K562 (cell line): Measurements from ENCODE around the gene PPP1R12B. TPM values are rescaled to one million over a fixed set of nuclear protein-coding genes. Genes with fewer than 3 reads are reported as not detected.

ENCODE experiments used
- ARHGAP35 ChIP-seq: fragments of 450-650 bp; IDR thresholded peaks from 2 replicates; pipeline ENCODE4 v1.6.1; 2018; ENCODE audit not compliant: partially characterized antibody
- CREB5 ChIP-seq: fragments of 250-450 bp; sonication (Bioruptor Pico); IDR thresholded peaks from 2 replicates; pipeline ENCODE4 v1.5.0; 2020; ENCODE audit warnings: mild to moderate bottlenecking
- MAFF ChIP-seq: IDR thresholded peaks from 2 replicates; pipeline ENCODE4 v1.6.1; 2012; ENCODE audit warnings: low read length, improper control_type of control experiment
- MLLT1 ChIP-seq, 2 experiments: fragments of 450-650 bp; IDR thresholded peaks; 2 replicates each; pipeline ENCODE4 v1.6.1; 2016
- SMAD3 ChIP-seq: fragments of 450-650 bp; formaldehyde crosslinking; conservative IDR thresholded peaks from 2 replicates; pipeline ENCODE4 v1.4.0; 2020; ENCODE audit warnings: mild to moderate bottlenecking
- TFE3 ChIP-seq: fragments of 450-650 bp; formaldehyde crosslinking; IDR thresholded peaks from 2 replicates; pipeline ENCODE4 v1.4.0; 2020; ENCODE audit warnings: mild to moderate bottlenecking, mixed read lengths
- ZC3H4 ChIP-seq: sonication (generic); formaldehyde crosslinking; IDR thresholded peaks from 2 replicates; pipeline ENCODE4 v1.9.0; 2021; ENCODE audit warnings: missing genetic modification reagents, borderline replicate concordance
- polyA plus RNA-seq, 8 experiments: library from polyadenylated mRNA; depleted of rRNA in 4 of 8; stranded (reverse) in 5 of 8; unstranded in 3 of 8; fragments of >200 nt; fragmentation: Nextera tagmentation in 2 of 8; fragmentation: Illumina TruSeq in 1 of 8; extraction: Ambion mirVana in 2 of 8; extraction: Trizol in 1 of 8; gene quantifications; 2 replicates each; pipeline versions ENCODE4 v1.2.1 to v1.2.3, GENCODE V29; 2011 to 2014; ENCODE audit warnings: inconsistent platforms in 1 of 8, missing spikeins in 1 of 8
- total RNA-seq, 7 experiments: library from RNA; depleted of rRNA in 6 of 7; stranded (reverse); fragments of >200 nt in 6 of 7; fragmentation: Illumina TruSeq in 2 of 7; extraction: Trizol in 2 of 7; gene quantifications; 2 replicates each; pipeline versions ENCODE4 v1.2.1 to v1.2.3, GENCODE V29; 2011 to 2021; ENCODE audit warnings: low replicate concordance in 1 of 7

Gene PPP1R12B
- total and polyA plus RNA-seq, 9 of the 15 experiments (the other 6 are each of a cell fraction or from before 2014, with no cell fraction given): 0.73 to 16.9 (median 13.6) TPM

- TF ChIP-seq MAFF (no peak), SMAD3 (no peak), TFE3 (CRISPR knock-in tag) (no peak), CREB5 (CRISPR knock-in tag) (no peak), ARHGAP35 (no peak), MLLT1 (IDR thresholded peaks at IDR 0.05) (no peak), ZC3H4 (CRISPR knock-in tag) (no peak)
Measured at GRCh38 chr1:202627841-202628565, 279.5 kb downstream of the PPP1R12B start (continued).
